GM10266 (cell line): ENCODE results near the gene ITGA11.
A peak's percentile ranks its signal among the peaks of the same experiment; 100 is the strongest.

Source experiments
- DNase-seq: peaks from one replicate; pipeline ENCODE4 v3.0.0; 2012; ENCODE audit errors: extremely low spot score
- TF ChIP-seq, protein P1 (sequence below): IDR thresholded peaks from 2 replicates; pipeline ENCODE4 v1.5.1; 2012; ENCODE audit warnings: mild to moderate bottlenecking, low read depth; ENCODE audit not compliant: control insufficient read depth, insufficient read depth; ENCODE audit errors: missing control alignments

ITGA11 gene

DNA sequence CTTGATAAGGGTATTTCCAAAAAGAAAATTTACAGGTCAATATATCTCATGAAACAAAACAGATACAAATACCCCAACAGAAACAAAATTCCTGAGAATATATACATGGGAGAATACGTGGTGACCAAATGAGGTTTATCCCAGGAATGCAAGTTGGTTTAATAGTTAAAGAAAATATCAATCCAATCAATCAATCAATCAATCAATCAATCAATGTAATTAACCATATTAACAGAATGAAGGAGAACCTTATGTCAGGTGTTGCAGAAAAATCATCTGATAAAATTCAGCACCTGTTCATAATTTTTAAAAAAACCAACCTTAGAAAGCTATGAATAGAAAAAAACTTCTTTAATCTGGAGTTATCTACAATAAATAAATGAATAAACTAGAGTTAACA is 35.9 kb downstream of the ITGA11 start:
- TF ChIP-seq, protein P1, sequence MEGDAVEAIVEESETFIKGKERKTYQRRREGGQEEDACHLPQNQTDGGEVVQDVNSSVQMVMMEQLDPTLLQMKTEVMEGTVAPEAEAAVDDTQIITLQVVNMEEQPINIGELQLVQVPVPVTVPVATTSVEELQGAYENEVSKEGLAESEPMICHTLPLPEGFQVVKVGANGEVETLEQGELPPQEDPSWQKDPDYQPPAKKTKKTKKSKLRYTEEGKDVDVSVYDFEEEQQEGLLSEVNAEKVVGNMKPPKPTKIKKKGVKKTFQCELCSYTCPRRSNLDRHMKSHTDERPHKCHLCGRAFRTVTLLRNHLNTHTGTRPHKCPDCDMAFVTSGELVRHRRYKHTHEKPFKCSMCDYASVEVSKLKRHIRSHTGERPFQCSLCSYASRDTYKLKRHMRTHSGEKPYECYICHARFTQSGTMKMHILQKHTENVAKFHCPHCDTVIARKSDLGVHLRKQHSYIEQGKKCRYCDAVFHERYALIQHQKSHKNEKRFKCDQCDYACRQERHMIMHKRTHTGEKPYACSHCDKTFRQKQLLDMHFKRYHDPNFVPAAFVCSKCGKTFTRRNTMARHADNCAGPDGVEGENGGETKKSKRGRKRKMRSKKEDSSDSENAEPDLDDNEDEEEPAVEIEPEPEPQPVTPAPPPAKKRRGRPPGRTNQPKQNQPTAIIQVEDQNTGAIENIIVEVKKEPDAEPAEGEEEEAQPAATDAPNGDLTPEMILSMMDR: no peak
- no peak for DNase-seq

DNA sequence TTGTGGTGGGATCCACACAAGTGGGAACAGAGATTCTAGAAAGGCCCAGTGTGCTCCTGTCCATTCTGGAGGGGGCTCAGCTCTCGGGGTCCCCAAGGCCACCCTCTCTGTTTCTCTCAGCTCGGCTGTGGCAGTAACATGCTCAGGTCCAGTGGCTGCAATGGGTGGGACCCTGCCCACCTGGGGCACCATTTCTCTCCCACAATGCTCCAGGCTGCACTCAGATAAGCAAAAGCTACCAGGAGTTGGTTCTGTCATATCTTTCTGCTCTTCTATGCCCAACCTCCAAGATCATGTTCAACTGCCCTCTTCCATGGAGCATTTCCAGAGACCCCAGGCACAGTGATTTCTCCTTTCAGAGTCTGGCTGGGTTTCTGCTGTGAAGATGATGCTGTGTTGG is 40.8 kb downstream of the ITGA11 start:
- no peak for DNase-seq
- TF ChIP-seq, protein P1: no peak

DNA sequence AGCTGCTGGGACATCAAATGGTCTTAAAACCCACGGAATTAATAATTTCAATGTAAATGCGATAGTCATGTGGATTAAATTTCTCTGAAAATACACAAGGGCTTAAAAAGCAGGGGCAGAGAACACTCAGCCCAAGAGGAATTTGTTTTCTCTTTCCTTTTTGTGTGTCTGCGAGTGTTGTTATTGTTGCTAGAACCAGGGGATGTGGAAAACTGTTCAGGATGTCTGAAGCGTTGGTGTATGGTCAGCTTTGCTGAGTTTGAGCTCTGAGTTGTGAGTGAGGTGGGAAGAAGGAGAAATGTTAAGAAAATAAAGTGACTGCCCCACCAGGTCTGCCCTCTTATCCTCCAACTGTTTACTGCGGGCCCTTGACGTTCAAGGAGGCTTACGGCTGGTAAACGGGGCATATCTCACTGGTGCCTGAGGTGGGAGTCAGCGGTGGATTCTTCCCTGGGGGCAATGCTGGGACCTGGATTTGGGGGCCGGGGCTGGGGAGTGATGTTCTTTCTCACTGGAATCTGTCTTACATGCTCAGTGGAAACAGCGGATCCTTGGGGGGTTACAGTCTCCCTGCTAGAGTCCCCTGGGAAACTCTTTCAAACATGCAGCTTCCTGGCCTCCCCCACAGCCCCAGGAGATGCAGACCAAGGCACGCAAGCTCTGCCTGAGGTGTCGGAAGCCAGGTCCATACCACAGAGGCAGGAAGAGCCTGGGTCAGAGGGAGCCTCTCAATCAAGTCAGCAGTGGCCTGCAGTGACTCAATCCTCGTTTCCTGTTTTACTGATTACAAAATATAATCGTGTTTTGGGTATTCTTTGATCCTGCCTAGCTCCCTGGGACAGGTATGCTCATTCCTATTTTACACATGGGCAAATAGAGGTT is 41.8 kb downstream of the ITGA11 start:
- DNase-seq: peak; percentile 37
- TF ChIP-seq, protein P1: no peak

DNA sequence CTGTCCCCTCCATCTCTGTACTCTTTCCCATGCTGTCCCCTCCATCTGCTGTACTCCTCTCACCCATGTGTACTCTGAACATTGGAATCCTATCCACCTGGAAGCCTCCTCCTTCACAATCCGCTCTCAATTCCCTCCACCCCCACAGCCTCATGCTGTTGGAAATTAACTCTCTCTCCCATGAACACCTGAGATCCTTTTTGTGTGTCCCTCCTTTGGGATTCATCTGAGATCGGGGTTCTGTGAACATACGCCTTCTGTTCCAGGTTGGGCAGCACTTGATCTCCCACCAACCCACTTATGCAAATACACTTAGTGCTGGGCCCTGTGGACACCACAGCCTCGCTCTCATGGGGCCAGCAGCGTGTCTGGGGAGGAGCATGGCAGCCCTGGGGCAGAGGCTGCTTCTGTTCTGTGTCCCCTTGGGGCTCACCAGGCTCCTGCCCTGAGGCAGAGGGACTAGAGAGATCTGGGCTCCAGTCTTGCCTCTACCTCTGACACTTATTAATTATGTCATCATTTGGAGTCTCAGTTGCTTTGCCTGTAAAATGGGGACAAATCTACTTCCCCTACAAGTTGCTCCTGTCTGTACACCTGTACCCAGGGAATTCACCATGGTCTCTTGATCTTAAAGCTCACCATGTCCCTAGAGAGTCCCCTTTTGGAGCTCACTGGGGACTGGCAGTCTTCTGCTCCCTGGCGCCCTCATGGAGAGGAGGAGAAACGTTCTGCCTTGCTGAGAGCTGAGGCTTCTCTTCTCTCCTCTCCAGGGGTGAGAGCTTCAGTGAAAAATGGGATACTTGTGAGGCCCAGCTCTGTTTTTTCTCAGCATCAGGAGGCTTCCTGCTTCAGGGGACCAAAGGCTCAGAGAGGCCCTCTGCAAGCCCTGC is 42.7 kb downstream of the ITGA11 start:
- TF ChIP-seq, protein P1: no peak
- no peak for DNase-seq

DNA sequence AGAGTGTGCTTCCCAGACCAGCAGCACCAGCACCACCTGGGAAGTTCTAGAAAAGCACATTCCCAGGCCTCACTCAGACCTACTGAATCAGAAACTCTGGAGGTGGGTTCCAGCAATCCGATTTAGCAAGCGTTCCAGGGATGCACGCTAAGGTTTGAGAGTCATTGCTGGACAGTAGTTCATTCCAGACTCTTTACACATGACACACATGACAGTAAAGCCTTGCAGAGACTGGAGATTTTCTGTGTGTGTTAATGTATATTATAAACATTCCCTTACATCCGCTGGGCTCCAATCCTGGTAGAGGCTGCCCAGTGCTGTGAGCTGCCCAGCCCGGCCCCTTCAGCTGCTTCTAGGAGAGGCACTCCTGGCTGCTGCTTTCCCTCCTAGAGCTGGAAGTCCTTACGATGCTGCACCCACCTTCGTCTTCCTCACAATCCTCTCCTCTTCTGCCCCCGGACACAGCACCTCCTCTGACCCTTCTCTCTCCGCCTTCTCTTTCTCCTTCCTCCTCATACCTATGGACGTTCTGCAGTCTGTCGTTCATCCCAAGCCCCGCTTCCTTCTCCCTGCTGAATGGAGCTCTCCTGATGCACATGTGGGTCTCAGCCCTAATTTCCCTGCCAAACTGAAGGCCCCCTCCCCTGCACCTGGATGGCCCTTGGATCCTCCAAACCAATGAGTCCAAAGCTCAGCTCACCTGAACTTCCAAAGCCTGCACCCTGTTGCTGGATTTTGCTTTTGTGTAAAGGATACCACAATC is 44.4 kb downstream of the ITGA11 start:
- TF ChIP-seq, protein P1: no peak
- no peak for DNase-seq

DNA sequence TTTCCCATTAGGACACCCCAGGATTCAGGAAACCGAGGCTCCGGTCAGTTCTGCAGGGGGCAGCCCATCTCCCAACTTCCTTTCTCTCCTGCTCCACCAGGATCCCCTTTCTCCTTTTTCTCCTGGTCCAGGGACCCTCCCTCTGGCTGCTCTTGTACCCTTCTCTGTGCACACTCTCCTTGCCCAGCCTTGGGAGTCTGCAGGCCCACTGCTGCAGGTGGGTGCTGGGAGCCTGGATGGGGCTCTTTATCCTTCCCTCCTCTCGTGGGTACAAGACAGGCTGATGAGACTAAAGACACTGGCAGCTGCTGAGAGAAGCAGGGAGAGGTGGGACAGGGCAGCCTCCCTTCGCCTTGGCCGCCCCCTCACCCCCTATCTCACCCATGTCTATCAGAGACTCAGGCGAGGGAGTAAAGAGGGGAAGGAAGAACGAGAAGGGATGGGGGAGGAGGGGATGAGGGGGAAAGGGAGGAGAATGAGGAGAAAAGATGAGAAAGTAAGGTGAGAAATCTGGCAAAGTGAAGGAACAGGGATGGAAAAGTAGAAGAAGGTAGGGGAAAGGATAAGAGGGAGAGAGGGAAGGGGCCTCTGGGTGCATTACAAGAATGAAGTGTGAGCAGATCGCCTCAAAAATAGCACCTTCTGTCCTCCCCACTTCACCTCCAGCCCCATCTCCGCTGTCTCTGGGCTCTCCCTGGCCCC is 45.2 kb downstream of the ITGA11 start:
- TF ChIP-seq, protein P1: no peak
- DNase-seq: no peak
